Spleen (tissue), 7 donors: ENCODE data around the gene THSD7A.

Experiments
- CTCF ChIP-seq, 11 experiments: fragments of 200-600 bp in 7 of 11; fragments of 450-650 bp in 4 of 11; sonication (generic) in 4 of 11; IDR thresholded peaks in 8 of 11; conservative IDR thresholded peaks in 3 of 11; 1 replicate in 7 of 11; 2 replicates in 4 of 11; pipeline versions ENCODE4 v1.4.0 to v1.8.0; 2016 to 2021; ENCODE audit warnings: antibody characterized with exemption in 11 of 11, inconsistent platforms in 4 of 11, mild to moderate bottlenecking in 1 of 11
- POLR2A ChIP-seq, 3 donors: fragments of 450-650 bp; IDR thresholded peaks; one replicate each; pipeline ENCODE4 v1.5.1; 2017; ENCODE audit warnings: antibody characterized with exemption in 3 of 3, mild to moderate bottlenecking in 1 of 3
- POLR2AphosphoS5 ChIP-seq, 3 donors: sonication (generic); formaldehyde crosslinking; IDR thresholded peaks; one replicate each; pipeline ENCODE4 v1.5.1; 2017; ENCODE audit warnings: antibody characterized with exemption in 3 of 3
- donor health status: DM: no; HTN: no; CAD: no; lungs with moderate emphysema.
- donor health status: DM: no; HTN: no; CAD: no.
- donor health status: DM: no; HTN: no; CAD: no.

GRCh38 chr7:11818281-11818680 lies 13.7 kb downstream of the THSD7A start:
- TF ChIP-seq CTCF (IDR thresholded peaks at IDR 0.05 in 8 of 11, conservative IDR thresholded peaks at IDR 0.05 in 3 of 11) (no peak), POLR2A (IDR thresholded peaks at IDR 0.05) (no peak), POLR2AphosphoS5 (IDR thresholded peaks at IDR 0.05) (no peak)
